Endothelial cell (in vitro differentiated cells): ENCODE data around the gene PUSL1. TPM values are rescaled to one million over a fixed set of nuclear protein-coding genes. Genes with fewer than 3 reads are reported as not detected.
A peak's percentile ranks its signal among the peaks of the same experiment; 100 is the strongest.

Experiments
- DNase-seq: peaks from one replicate; pipeline ENCODE4 v3.0.0; 2021; ENCODE audit warnings: low spot score
- H3K27ac Mint-ChIP-seq: one replicate; pipeline ENCODE4 v1.8.0; 2021; ENCODE audit warnings: mixed read lengths, inconsistent platforms; ENCODE audit not compliant: unreplicated experiment
- H3K27me3 Mint-ChIP-seq: one replicate; pipeline ENCODE4 v1.8.0; 2021; ENCODE audit warnings: mild to moderate bottlenecking, moderate library complexity, mixed read lengths, inconsistent platforms; ENCODE audit not compliant: unreplicated experiment
- H3K36me3 Mint-ChIP-seq: one replicate; pipeline ENCODE4 v1.8.0; 2021; ENCODE audit warnings: mild to moderate bottlenecking, low read depth, mixed read lengths, inconsistent platforms; ENCODE audit not compliant: unreplicated experiment
- H3K4me1 Mint-ChIP-seq: one replicate; pipeline ENCODE4 v1.8.0; 2021; ENCODE audit warnings: mild to moderate bottlenecking, mixed read lengths, inconsistent platforms; ENCODE audit not compliant: unreplicated experiment
- H3K4me3 Mint-ChIP-seq: one replicate; pipeline ENCODE4 v1.8.0; 2021; ENCODE audit warnings: mild to moderate bottlenecking, mixed read lengths, inconsistent platforms; ENCODE audit not compliant: unreplicated experiment
- H3K9me3 Mint-ChIP-seq: one replicate; pipeline ENCODE4 v1.8.0; 2021; ENCODE audit warnings: mixed read lengths, inconsistent platforms; ENCODE audit not compliant: unreplicated experiment
- total RNA-seq: library from RNA; stranded (reverse); fragmentation: NEBNext Ultra II Directional; extraction: Animal tissue kit (Norgen Biotek cat#: 25700); gene quantifications from one replicate; pipeline ENCODE4 v1.2.1, GENCODE V29; 2021; ENCODE audit not compliant: unreplicated experiment
- TF ChIP-seq, protein P1 (sequence below): fragments of 200-600 bp; sonication (generic); IDR thresholded peaks from one replicate; pipeline ENCODE4 v1.5.0; 2021; ENCODE audit warnings: antibody characterized with exemption; ENCODE audit not compliant: unreplicated experiment

Gene PUSL1
- total RNA-seq, 1 donor from 2014 or later: 14.0 TPM

DNA sequence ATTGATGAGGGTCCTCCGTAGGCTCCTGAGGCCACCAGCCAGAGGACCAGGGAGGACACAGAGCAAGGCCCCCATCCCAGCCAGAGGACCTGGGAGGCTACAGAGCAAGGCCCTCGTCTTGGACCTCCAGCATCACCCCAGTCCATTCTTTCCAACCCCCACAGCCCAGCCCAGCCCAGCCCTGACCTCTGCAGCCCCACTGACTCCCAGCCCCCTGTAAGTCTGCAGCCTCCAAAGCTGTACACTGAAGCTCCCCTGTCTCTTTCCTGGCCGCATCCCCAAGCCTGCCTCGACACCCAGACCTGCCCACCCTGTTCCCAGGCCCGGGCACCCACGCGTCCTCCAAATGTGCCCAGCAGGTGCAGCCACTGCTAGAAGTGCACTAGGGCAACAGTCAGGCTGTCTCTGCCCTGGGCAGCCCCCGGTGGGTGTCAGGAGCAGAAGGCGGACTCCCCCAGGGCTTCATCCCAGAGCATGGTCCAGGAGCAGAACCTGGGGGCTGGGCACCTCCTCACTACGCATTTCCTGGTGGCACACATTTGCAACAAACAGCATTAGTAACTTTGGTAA lies 38.7 kb downstream of the PUSL1 start:
- peak overlapping the region; percentile 42 for H3K4me3 Mint-ChIP-seq
- H3K36me3 Mint-ChIP-seq: no peaks in the 10 kb centered on the region
- peaks cover 11% of the 10 kb centered on the region for H3K27me3 Mint-ChIP-seq
- no peaks in the 10 kb centered on the region for H3K9me3 Mint-ChIP-seq
- TF ChIP-seq, protein P1, sequence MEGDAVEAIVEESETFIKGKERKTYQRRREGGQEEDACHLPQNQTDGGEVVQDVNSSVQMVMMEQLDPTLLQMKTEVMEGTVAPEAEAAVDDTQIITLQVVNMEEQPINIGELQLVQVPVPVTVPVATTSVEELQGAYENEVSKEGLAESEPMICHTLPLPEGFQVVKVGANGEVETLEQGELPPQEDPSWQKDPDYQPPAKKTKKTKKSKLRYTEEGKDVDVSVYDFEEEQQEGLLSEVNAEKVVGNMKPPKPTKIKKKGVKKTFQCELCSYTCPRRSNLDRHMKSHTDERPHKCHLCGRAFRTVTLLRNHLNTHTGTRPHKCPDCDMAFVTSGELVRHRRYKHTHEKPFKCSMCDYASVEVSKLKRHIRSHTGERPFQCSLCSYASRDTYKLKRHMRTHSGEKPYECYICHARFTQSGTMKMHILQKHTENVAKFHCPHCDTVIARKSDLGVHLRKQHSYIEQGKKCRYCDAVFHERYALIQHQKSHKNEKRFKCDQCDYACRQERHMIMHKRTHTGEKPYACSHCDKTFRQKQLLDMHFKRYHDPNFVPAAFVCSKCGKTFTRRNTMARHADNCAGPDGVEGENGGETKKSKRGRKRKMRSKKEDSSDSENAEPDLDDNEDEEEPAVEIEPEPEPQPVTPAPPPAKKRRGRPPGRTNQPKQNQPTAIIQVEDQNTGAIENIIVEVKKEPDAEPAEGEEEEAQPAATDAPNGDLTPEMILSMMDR: no peak
- no peak for DNase-seq
- peaks cover under 1% of the 10 kb centered on the region for H3K4me1 Mint-ChIP-seq
- no peak overlapping the region for H3K27ac Mint-ChIP-seq

DNA sequence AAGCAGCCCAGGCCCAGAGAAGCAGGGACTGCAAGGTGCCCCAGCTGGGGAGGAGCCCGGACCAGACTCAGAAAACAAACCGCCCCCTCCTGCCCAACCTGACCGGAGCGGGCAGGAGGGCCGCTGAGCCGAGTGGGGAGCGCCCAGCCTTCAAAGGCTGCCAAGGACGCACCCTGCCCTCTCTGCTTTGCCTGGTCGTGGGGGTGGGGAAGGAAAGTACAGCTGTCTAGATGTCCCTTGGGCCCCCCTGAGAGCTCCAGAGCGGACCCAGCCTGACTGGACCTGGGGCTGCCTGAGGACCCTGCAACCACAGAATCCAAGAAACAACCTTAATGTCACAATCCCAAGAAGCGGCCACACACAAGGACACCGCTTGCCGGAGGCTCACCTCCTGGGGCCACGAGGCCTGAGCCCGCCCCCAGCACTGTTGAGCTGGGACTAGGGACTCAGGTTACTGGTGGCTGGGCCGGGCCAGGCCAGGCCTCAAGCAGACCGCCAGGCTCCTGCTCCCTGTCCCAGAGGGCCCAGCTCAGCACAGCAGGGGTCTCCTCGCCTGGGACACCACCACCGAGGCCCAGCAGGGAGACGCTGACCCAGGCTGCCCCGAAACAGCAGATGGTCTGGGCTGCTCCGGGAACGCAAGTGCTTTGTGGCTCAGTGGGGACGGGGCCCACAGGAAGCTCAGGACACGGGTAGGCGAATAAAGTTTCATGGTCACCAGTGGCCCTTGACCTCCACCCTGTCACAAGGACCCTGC lies 39.4 kb downstream of the PUSL1 start:
- no peak overlapping the region for H3K27ac Mint-ChIP-seq
- H3K9me3 Mint-ChIP-seq: no peaks in the 10 kb centered on the region
- no peak for DNase-seq

DNA sequence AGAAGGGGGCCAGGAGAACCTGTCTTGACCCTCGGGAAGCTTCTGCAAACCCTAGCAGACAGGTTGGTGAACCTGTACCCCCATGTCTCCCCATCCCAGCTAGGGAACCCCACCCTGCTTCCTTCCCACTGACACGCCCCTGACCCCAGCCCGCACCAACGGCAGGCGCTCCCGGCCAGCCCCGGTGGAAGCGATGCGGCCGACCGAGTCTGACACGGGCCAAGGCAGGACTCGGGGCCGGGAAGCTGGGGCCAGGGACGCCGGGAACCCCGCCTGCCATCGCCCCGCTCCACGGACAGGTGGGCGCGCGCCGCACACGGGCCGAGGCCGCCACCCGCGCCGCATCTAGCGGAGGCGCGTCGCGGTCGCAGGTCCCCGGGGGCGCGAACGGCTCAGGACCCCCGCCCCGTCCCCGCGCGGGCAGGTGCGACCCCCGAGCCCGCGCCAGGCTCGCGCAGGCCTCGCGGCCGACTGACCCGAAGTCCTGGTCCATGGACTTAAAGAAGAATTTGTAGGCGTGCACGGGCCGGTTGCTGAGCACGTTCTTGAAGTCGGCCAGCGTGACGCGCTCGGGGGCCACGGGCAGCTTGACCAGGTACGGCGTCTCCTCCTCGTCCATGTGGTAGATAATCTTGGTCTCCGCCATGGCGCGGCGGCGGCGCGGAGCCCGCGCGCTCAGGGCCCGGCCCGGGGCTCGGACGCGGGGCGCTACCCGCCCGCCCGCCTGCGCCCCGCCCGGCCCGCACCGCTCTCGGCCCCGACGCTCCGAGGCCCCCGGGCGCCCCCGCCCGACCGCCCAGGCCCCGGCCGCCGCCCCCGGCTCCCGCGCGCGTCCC lies 40.2 kb downstream of the PUSL1 start:
- TF ChIP-seq, protein P1: no peak
- H3K4me3 Mint-ChIP-seq: peak overlapping the region; percentile 84
- no peak overlapping the region for H3K27ac Mint-ChIP-seq
- no peaks in the 10 kb centered on the region for H3K9me3 Mint-ChIP-seq
- DNase-seq: no peak
- peaks cover 18% of the 10 kb centered on the region for H3K27me3 Mint-ChIP-seq
- H3K4me1 Mint-ChIP-seq: peaks cover 4% of the 10 kb centered on the region
- H3K36me3 Mint-ChIP-seq: peaks cover 6% of the 10 kb centered on the region

More for the DNA sequence above, 39.4 kb downstream of the PUSL1 start:
- TF ChIP-seq, protein P1: no peak
- H3K27me3 Mint-ChIP-seq: peaks cover 17% of the 10 kb centered on the region
- H3K4me1 Mint-ChIP-seq: peaks cover 4% of the 10 kb centered on the region
- peak overlapping the region; percentile 84 for H3K4me3 Mint-ChIP-seq
- H3K36me3 Mint-ChIP-seq: peaks cover 6% of the 10 kb centered on the region

DNA sequence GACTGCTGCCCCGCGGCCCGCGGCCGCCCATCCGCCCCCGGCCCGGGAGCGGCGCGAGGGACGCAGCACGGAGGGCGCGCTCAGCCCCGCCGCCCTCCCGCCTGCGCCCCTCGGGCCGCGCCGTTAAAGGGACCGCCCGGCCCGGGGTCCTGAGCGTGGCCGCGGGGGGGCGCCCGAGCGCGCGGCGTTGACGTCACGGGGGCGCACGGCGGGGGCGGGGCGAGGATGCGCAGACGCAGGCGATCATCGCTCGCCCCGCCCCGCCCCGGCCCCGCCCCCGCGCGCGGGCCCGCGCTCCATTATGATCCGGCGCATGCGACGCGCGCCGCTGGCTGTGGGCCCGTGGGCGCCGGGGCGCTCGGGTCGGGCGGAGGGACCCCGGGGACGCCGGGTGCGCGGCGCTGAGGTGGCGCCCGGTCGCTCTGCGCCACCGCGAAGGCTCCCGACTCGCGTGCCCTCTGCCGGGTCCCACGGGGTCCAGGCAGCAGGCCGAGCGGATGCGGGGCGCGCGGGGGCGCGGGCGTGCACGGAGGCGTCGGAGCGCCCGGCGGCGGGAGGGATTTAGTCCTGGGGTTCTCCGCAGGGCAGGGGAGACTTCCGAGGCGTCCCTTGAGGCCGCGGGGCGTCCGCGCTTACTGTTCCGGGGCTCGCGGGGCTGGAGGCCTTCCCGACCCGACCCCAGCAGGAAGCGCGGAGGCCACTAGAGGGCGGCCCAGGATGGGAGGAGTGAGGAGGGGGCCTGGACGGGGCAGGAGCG lies 41.0 kb downstream of the PUSL1 start, which contains the start of gene DVL1:
DVL1 (minus strand) TSS at position 163 of the 757 bp plus-strand sequence. CDS start 353 bp downstream, outside the sequence.
- H3K27ac Mint-ChIP-seq: no peak within 1 kb of the TSS
- peaks cover 4% of the 10 kb centered on the region for H3K4me1 Mint-ChIP-seq
- peak within 1 kb of the TSS; percentile 84 for H3K4me3 Mint-ChIP-seq
- H3K36me3 Mint-ChIP-seq: peaks cover 6% of the 10 kb centered on the region
- no peaks in the 10 kb centered on the region for H3K9me3 Mint-ChIP-seq
- H3K27me3 Mint-ChIP-seq: peaks cover 24% of the 10 kb centered on the region
- peak; percentile 82 for DNase-seq
- TF ChIP-seq, protein P1: peak; percentile 50
